Measurements from ENCODE around the gene DIP2B.

DNA sequence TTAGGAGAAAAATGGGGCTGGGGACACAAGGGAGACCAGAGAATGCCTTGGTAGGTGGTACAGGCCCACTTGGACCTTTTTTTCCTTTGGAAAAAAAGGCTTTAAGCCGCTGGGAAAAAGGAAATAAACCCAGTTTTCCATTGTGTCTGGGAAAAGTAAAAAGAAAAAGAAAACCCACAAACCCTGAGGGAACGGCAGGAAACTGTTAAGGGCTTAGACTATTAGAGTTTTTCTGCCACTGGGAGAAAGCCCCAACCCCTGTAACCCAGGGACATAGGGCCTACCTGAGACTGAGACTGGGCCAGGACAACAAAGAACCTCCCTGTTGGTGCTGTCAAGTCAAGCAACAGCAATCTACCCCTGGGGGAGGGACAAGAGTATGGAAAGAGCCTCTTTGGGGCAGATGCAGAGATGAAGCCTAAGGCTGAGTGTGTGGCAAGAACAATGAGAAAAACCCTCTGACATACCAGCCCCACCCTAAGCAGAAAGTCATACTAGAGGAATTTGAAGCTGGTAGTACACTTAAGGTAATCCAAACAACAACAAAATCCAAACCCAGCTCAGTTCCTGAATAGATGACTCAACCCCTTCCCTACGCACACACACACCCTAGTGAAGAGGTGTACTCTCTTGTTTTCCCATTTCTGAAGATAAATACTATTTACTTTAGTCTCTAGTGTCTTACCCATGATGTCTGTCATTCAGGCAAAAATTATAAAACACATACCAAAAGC lies 281.9 kb downstream of the DIP2B start:
- TF ChIP-seq CTCF (IDR thresholded peaks at IDR 0.05) (no peak), POLR2AphosphoS5 (IDR thresholded peaks at IDR 0.05) (no peak), POLR2A (IDR thresholded peaks at IDR 0.05) (no peak), EP300 (IDR thresholded peaks at IDR 0.05) (no peak)

Data from suprapubic skin (tissue), 4 donors.